Tibial nerve (tissue), 4 donors: ENCODE results near the gene HES5. TPM values are rescaled to one million over a fixed set of nuclear protein-coding genes. Genes with fewer than 3 reads are reported as not detected.

Experiments
- DNase-seq, 2 donors: peaks; one replicate each; pipeline ENCODE4 v3.0.0-alpha.2; 2019; ENCODE audit warnings: low spot score in 2 of 2
- H3K27ac ChIP-seq, 4 donors: fragments of 200-600 bp; sonication (generic) in 3 of 4; one replicate each; pipeline ENCODE4 v1.5.1; 2017 to 2019; ENCODE audit warnings: mild to moderate bottlenecking in 1 of 4
- H3K27me3 ChIP-seq, 2 donors: fragments of 200-600 bp; sonication (generic) in 1 of 2; one replicate each; pipeline versions ENCODE4 v1.5.1 to v1.6.0; 2017 to 2019
- H3K36me3 ChIP-seq, 3 donors: fragments of 200-600 bp; sonication (generic); one replicate each; pipeline ENCODE4 v1.5.1; 2018 to 2019
- H3K4me1 ChIP-seq, 4 donors: fragments of 200-600 bp; sonication (generic) in 3 of 4; one replicate each; pipeline ENCODE4 v1.5.1; 2017 to 2019
- H3K4me3 ChIP-seq, 4 donors: fragments of 200-600 bp; sonication (generic) in 3 of 4; one replicate each; pipeline ENCODE4 v1.5.1; 2017 to 2019; ENCODE audit warnings: mild to moderate bottlenecking in 1 of 4, moderate library complexity in 1 of 4
- H3K9me3 ChIP-seq, 4 donors: fragments of 200-600 bp; sonication (generic) in 3 of 4; one replicate each; pipeline ENCODE4 v1.5.1; 2017 to 2019
- CTCF ChIP-seq, 5 experiments: fragments of 200-600 bp in 3 of 5; fragments of 450-650 bp in 2 of 5; sonication (generic) in 3 of 5; IDR thresholded peaks; one replicate each; pipeline ENCODE4 v1.5.1; 2016 to 2019; ENCODE audit warnings: antibody characterized with exemption in 5 of 5, mild to moderate bottlenecking in 3 of 5, moderate library complexity in 2 of 5
- EP300 ChIP-seq, 2 donors: sonication (generic); formaldehyde crosslinking; IDR thresholded peaks; one replicate each; pipeline ENCODE4 v1.6.1; 2017; ENCODE audit warnings: antibody characterized with exemption in 2 of 2, mild to moderate bottlenecking in 1 of 2
- POLR2A ChIP-seq, 2 donors: fragments of 450-650 bp; IDR thresholded peaks; one replicate each; pipeline ENCODE4 v1.6.1; 2017; ENCODE audit warnings: antibody characterized with exemption in 2 of 2, mild to moderate bottlenecking in 2 of 2, moderate library complexity in 2 of 2
- WGBS, 2 donors: methylation state at CpG; one replicate each; pipeline ENCODE4 v1.1.5; 2018; 5-methylcytosine and 5-hydroxymethylcytosine counted together
- total RNA-seq, 4 donors: library from RNA; depleted of rRNA; stranded (reverse); fragments of >200 nt; gene quantifications; one replicate each; pipeline ENCODE4 v1.1.0, GENCODE V29; 2016

HES5 gene
- total RNA-seq, 4 donors from 2014 or later = 0.87 TPM; not detected in 3

DNA sequence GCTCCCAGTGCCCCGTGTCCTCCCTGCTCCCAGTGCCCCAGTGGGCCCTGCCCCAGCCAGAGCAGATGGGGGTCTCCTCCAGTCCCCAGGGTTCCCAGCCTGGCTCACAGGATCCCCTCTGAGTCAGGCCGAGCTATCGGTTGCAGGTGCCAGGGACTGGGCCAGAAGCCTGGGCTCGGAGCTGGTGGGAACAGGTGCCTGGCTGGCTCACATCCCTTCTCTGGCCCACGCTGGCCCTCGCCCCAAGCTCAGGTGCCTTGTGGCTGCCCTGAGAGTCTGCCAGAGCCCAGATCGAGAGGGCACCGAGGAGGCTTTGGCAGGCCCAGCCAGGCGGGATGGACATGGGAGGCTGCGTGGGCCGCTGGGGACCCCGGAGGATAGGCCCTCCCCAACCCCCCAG lies 35.0 kb downstream of the HES5 start:
- WGBS, 2 donors = 80 to 98% methylated on average over 8 to 10 of the region's 12 CpGs
- no peaks in the 10 kb centered on the region for H3K36me3 ChIP-seq
- DNase-seq = no peak
- peaks cover 0 to 48% of the 10 kb centered on the region in 2 donors for H3K27me3 ChIP-seq
- no peak overlapping the region for H3K4me3 ChIP-seq
- TF ChIP-seq EP300 (IDR thresholded peaks at IDR 0.05) = no peak
- no peak for TF ChIP-seq CTCF (IDR thresholded peaks at IDR 0.05)
- TF ChIP-seq POLR2A (IDR thresholded peaks at IDR 0.05) = no peak
- no peaks in the 10 kb centered on the region for H3K9me3 ChIP-seq
- no peaks in the 10 kb centered on the region for H3K4me1 ChIP-seq
- no peak overlapping the region for H3K27ac ChIP-seq

- DNase-seq = peak in 1 of 2 donors; percentile 29
- TF ChIP-seq CTCF (IDR thresholded peaks at IDR 0.05) (no peak), EP300 (IDR thresholded peaks at IDR 0.05) (peak in 1 of 2 donors; percentile 12)
- H3K4me1 ChIP-seq = no peaks in the 10 kb centered on the region
- no peaks in the 10 kb centered on the region for H3K36me3 ChIP-seq
- 44 to 55% methylated on average over 19 of the region's 19 CpGs for WGBS, 2 donors
- peaks cover 0 to 41% of the 10 kb centered on the region in 2 donors for H3K27me3 ChIP-seq
- no peak overlapping the region for H3K4me3 ChIP-seq
- peaks cover 0 to 5% (median 0%) of the 10 kb centered on the region in 4 donors for H3K9me3 ChIP-seq
- no peak overlapping the region for H3K27ac ChIP-seq
Measured at GRCh38 chr1:2494323-2494693, 35.8 kb downstream of the HES5 start.

- 48 to 60% methylated on average over 20 to 22 of the region's 24 CpGs for WGBS, 2 donors
- peaks cover 0 to 36% of the 10 kb centered on the region in 2 donors for H3K27me3 ChIP-seq
- no peak for TF ChIP-seq POLR2A (IDR thresholded peaks at IDR 0.05)
- no peak for TF ChIP-seq EP300 (IDR thresholded peaks at IDR 0.05)
- no peak for TF ChIP-seq CTCF (IDR thresholded peaks at IDR 0.05)
Measured at GRCh38 chr1:2493691-2494322, 36.3 kb downstream of the HES5 start.

DNA sequence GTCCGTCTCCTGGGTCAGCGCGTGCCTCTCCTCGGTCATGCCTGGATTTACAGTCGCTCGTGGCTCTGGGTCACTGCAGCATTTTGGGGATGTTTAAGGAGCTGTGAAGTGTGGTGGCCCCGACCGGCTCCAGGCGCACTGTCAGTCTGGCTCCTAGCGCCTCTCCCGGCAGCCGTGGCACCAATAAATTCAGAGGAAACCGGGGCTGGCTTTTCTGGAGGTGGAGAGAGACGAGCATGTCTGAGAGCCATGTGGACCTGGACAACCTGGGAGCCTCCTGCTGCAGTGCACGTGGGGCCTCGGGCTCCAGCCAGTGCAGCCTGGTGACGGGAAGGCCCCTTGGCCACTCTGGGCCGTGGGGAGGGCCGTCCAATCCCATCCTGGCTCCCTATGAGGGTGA lies 36.8 kb downstream of the HES5 start:
- peaks cover 0 to 16% (median 0%) of the 10 kb centered on the region in 4 donors for H3K9me3 ChIP-seq
- H3K4me1 ChIP-seq = no peaks in the 10 kb centered on the region
- WGBS, 2 donors = 39 to 40% methylated on average over 10 to 12 of the region's 19 CpGs
- H3K27ac ChIP-seq = no peak overlapping the region
- TF ChIP-seq POLR2A (IDR thresholded peaks at IDR 0.05) = no peak
- no peak for TF ChIP-seq EP300 (IDR thresholded peaks at IDR 0.05)
- TF ChIP-seq CTCF (IDR thresholded peaks at IDR 0.05) = no peak
- H3K36me3 ChIP-seq = no peaks in the 10 kb centered on the region
- H3K27me3 ChIP-seq = peaks cover 0 to 30% of the 10 kb centered on the region in 2 donors
- no peak overlapping the region for H3K4me3 ChIP-seq
- DNase-seq = no peak

More at GRCh38 chr1:2493691-2494322, 36.3 kb downstream of the HES5 start:
- Histone ChIP-seq H3K4me1 (no peaks in the 10 kb centered on the region), H3K9me3 (peaks cover 0 to 10% (median 0%) of the 10 kb centered on the region in 4 donors), H3K36me3 (no peaks in the 10 kb centered on the region), H3K4me3 (no peak overlapping the region), H3K27ac (no peak overlapping the region)
- no peak for DNase-seq

GRCh38 chr1:2492091-2492490 lies 38.0 kb downstream of the HES5 start:
- TF ChIP-seq CTCF (IDR thresholded peaks at IDR 0.05) (no peak), EP300 (IDR thresholded peaks at IDR 0.05) (no peak), POLR2A (IDR thresholded peaks at IDR 0.05) (no peak)
- WGBS, 2 donors = 51 to 63% methylated on average over 8 to 13 of the region's 13 CpGs
- no peak overlapping the region for H3K27ac ChIP-seq
- no peak for DNase-seq
- H3K4me1 ChIP-seq = no peaks in the 10 kb centered on the region
- H3K9me3 ChIP-seq = peaks cover 0 to 22% (median 0%) of the 10 kb centered on the region in 4 donors
- no peak overlapping the region for H3K4me3 ChIP-seq
- H3K27me3 ChIP-seq = peaks cover 0 to 24% of the 10 kb centered on the region in 2 donors
- no peaks in the 10 kb centered on the region for H3K36me3 ChIP-seq
